Esophagus muscularis mucosa (tissue), 4 donors: ENCODE results near the gene PRPF40A. TPM values are rescaled to one million over a fixed set of nuclear protein-coding genes. Genes with fewer than 3 reads are reported as not detected.

Source experiments
- DNase-seq: peaks from one replicate; pipeline ENCODE4 v3.0.0-alpha.2; 2017; ENCODE audit errors: extremely low spot score
- H3K27ac ChIP-seq, 4 donors: fragments of 200-600 bp; sonication (generic); replicated peaks in 1 of 4; 1 replicate in 3 of 4; 2 replicates in 1 of 4; pipeline ENCODE4 v1.5.1; 2016 to 2019; ENCODE audit warnings: mild to moderate bottlenecking in 1 of 4
- H3K27me3 ChIP-seq, 4 donors: fragments of 200-600 bp; sonication (generic); one replicate each; pipeline versions ENCODE4 v1.5.1 to v1.6.0; 2016 to 2019
- H3K36me3 ChIP-seq, 4 donors: fragments of 200-600 bp; sonication (generic); one replicate each; pipeline ENCODE4 v1.5.1; 2016 to 2019
- H3K4me1 ChIP-seq, 4 donors: fragments of 200-600 bp; sonication (generic); one replicate each; pipeline ENCODE4 v1.5.1; 2016 to 2019
- H3K4me3 ChIP-seq, 4 donors: fragments of 200-600 bp; sonication (generic); 1 replicate in 2 of 4; 2 replicates in 2 of 4; pipeline ENCODE4 v1.5.1; 2016 to 2019; ENCODE audit warnings: mild to moderate bottlenecking in 4 of 4, moderate library complexity in 1 of 4
- H3K9me3 ChIP-seq, 4 donors: fragments of 200-600 bp; sonication (generic); 1 replicate in 3 of 4; 2 replicates in 1 of 4; pipeline ENCODE4 v1.5.1; 2016 to 2019
- EP300 ChIP-seq: sonication (generic); formaldehyde crosslinking; IDR thresholded peaks from one replicate; pipeline ENCODE4 v1.6.1; 2017; ENCODE audit warnings: antibody characterized with exemption
- POLR2A ChIP-seq: fragments of 450-650 bp; IDR thresholded peaks from one replicate; pipeline ENCODE4 v1.6.1; 2017; ENCODE audit warnings: antibody characterized with exemption, moderate library complexity, mild to moderate bottlenecking, low read depth
- POLR2AphosphoS5 ChIP-seq, 2 donors: sonication (generic); formaldehyde crosslinking; IDR thresholded peaks; one replicate each; pipeline ENCODE4 v1.6.1; 2017; ENCODE audit warnings: antibody characterized with exemption in 2 of 2
- WGBS: methylation state at CpG from one replicate; pipeline ENCODE4 v1.1.5; 2018; 5-methylcytosine and 5-hydroxymethylcytosine counted together
- intact Hi-C: fragments of 100-400 bp; cut with DNase I; formaldehyde crosslinking; loops from one replicate; pipeline ENCODE4 v1.15.1; 2023
- total RNA-seq, 4 donors: library from RNA; depleted of rRNA; stranded (reverse); fragments of >200 nt; gene quantifications; one replicate each; pipeline versions ENCODE4 v1.1.0 to v1.2.1, GENCODE V29; 2016
- TF ChIP-seq, protein P1 (sequence below), 3 experiments: fragments of 200-600 bp in 2 of 3; fragments of 450-650 bp in 1 of 3; sonication (generic) in 2 of 3; IDR thresholded peaks; one replicate each; pipeline ENCODE4 v1.5.1; 2017 to 2019; ENCODE audit warnings: antibody characterized with exemption in 3 of 3, mild to moderate bottlenecking in 2 of 3, moderate library complexity in 1 of 3

Gene PRPF40A
- total RNA-seq, 4 donors from 2014 or later = 46.1 to 66.1 (median 53.2) TPM

GRCh38 chr2:152623076-152623740, 94.1 kb downstream of the PRPF40A start:
- TF ChIP-seq EP300 = no peak
- H3K4me1 ChIP-seq = peaks cover 0 to 9% (median 0%) of the 10 kb centered on the region in 4 donors

DNA sequence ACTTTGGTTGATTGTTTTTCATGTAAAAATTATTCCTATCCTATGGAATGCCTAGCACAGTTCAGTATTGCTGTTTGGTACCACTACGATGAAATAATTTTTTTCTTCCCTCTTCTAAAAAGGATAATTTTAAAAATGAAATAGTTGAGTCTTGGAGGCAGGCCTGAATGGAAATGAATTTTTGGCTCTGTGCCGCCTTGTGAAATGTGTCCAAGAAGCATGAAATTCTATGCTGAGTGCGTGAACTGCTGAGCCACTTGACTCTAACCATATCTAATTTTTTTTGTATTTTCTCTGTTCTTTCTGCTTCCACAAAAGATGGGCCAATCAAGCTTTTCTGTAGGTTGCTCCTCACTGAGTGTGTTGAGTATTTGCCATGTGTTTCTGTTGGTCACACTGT, 95.0 kb downstream of the PRPF40A start:
- Histone ChIP-seq H3K36me3 (peaks cover 5 to 41% (median 22%) of the 10 kb centered on the region in 4 donors), H3K4me1 (peaks cover 0 to 8% (median 3%) of the 10 kb centered on the region in 4 donors), H3K4me3 (no peak overlapping the region), H3K27ac (no peak overlapping the region), H3K27me3 (no peaks in the 10 kb centered on the region), H3K9me3 (no peaks in the 10 kb centered on the region)
- TF ChIP-seq, protein P1, sequence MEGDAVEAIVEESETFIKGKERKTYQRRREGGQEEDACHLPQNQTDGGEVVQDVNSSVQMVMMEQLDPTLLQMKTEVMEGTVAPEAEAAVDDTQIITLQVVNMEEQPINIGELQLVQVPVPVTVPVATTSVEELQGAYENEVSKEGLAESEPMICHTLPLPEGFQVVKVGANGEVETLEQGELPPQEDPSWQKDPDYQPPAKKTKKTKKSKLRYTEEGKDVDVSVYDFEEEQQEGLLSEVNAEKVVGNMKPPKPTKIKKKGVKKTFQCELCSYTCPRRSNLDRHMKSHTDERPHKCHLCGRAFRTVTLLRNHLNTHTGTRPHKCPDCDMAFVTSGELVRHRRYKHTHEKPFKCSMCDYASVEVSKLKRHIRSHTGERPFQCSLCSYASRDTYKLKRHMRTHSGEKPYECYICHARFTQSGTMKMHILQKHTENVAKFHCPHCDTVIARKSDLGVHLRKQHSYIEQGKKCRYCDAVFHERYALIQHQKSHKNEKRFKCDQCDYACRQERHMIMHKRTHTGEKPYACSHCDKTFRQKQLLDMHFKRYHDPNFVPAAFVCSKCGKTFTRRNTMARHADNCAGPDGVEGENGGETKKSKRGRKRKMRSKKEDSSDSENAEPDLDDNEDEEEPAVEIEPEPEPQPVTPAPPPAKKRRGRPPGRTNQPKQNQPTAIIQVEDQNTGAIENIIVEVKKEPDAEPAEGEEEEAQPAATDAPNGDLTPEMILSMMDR (IDR thresholded peaks at IDR 0.05) = no peak
- TF ChIP-seq POLR2A = no peak
- no peak for TF ChIP-seq EP300
- TF ChIP-seq POLR2AphosphoS5 (IDR thresholded peaks at IDR 0.05) = no peak
- 69% methylated on average over 3 of the region's 3 CpGs for WGBS
- DNase-seq = no peak
- intact Hi-C loops = no loop called here

More at GRCh38 chr2:152623076-152623740, 94.1 kb downstream of the PRPF40A start:
- WGBS = 71% methylated on average over 13 of the region's 13 CpGs
- intact Hi-C loops = no loop called here
- Histone ChIP-seq H3K36me3 (peaks cover 0 to 37% (median 18%) of the 10 kb centered on the region in 4 donors), H3K9me3 (no peaks in the 10 kb centered on the region), H3K27ac (no peak overlapping the region), H3K27me3 (no peaks in the 10 kb centered on the region), H3K4me3 (no peak overlapping the region)
- DNase-seq = no peak

DNA sequence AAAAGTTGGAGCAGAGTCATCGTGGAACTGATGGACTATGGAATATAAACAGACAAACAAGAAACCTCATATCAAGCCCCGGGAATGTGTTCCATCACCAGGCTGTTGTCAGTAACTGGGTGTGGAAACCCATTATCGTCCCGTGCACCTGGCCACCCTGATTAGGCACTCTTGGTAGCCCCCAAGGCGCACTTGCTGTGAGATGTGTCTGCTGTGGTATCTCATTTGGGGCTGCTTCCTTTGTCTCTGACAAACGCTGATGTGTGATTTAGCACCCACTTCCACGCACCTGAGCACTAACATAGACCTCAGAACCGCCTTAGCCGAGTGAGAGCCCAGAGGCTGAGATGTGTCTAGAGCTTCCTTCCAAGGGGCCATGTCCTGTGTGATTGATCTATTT, 96.3 kb downstream of the PRPF40A start:
- peaks cover 5 to 50% (median 28%) of the 10 kb centered on the region in 4 donors for H3K36me3 ChIP-seq
- TF ChIP-seq POLR2A (no peak), POLR2AphosphoS5 (IDR thresholded peaks at IDR 0.05) (no peak), EP300 (no peak)
- TF ChIP-seq, protein P1 (IDR thresholded peaks at IDR 0.05) = no peak
- H3K27ac ChIP-seq = peak overlapping the region in 1 of 4 donors; percentile 56
- H3K4me1 ChIP-seq = peaks cover 0 to 6% (median 2%) of the 10 kb centered on the region in 4 donors
- intact Hi-C loops = no loop called here
- H3K4me3 ChIP-seq = no peak overlapping the region
- no peak for DNase-seq
- no peaks in the 10 kb centered on the region for H3K9me3 ChIP-seq
- H3K27me3 ChIP-seq = no peaks in the 10 kb centered on the region
- 94% methylated on average over 9 of the region's 9 CpGs for WGBS

DNA sequence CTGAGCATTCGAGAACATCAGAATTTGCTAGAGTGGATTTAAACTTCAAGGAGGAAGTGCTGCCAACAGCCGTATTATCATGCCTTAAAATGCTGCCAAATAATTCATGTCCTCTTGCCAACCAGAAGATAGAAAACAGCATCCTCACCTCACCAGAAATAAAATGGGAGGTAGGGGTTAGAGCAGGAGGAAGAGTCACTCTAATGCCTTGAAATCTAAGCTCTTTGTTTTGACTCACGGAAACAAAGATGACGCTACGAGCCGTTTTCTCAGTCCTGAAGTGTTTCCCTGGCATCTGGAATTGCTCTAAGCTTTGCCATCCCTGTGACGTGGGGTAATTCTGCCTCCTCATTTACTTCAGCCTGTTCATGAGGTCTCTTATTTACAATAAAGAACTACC, 97.1 kb downstream of the PRPF40A start:
- H3K4me3 ChIP-seq = peak overlapping the region in 2 of 4 donors; percentile 18 to 26
- 47% methylated on average over 7 of the region's 7 CpGs for WGBS

DNA sequence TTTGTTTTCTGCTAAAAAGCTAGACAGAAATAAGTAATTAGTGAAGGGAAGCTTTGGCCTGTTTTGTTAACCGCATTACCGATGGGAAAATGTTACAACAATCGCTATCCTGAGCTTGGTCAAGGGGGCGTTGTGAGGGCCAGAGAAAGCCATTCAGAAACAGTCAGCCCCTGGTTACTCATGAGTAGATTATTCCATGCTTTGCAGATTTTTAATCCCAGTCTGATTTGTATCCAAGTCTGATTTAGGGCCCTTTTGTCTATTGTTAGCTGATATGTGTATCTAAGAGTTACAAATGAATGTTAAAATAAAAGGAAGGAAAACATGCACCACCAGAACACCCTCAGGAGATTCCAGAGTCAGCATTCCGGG, 99.1 kb downstream of the PRPF40A start:
- no peak overlapping the region for H3K4me3 ChIP-seq
- H3K27ac ChIP-seq = no peak overlapping the region
- intact Hi-C loops = no loop called here
- no peak for DNase-seq
- TF ChIP-seq POLR2A = no peak
- peaks cover 5 to 71% (median 35%) of the 10 kb centered on the region in 4 donors for H3K36me3 ChIP-seq
- no peaks in the 10 kb centered on the region for H3K9me3 ChIP-seq
- no peaks in the 10 kb centered on the region for H3K27me3 ChIP-seq
- H3K4me1 ChIP-seq = peaks cover 0 to 6% (median 2%) of the 10 kb centered on the region in 4 donors
- WGBS = 77% methylated on average over 5 of the region's 5 CpGs

More for the DNA sequence above, 97.1 kb downstream of the PRPF40A start:
- H3K27ac ChIP-seq = peak overlapping the region in 3 of 4 donors; percentile 49 to 70 (median 56)
- no peak for DNase-seq
- TF ChIP-seq POLR2A (no peak), EP300 (no peak), POLR2AphosphoS5 (IDR thresholded peaks at IDR 0.05) (peak in 1 of 2 donors; percentile 25)
- TF ChIP-seq, protein P1 (IDR thresholded peaks at IDR 0.05) = no peak
- H3K36me3 ChIP-seq = peaks cover 5 to 57% (median 32%) of the 10 kb centered on the region in 4 donors
- peaks cover 0 to 6% (median 2%) of the 10 kb centered on the region in 4 donors for H3K4me1 ChIP-seq
- H3K9me3 ChIP-seq = no peaks in the 10 kb centered on the region
- intact Hi-C loops = no loop called here
- H3K27me3 ChIP-seq = no peaks in the 10 kb centered on the region
